Measurements from ENCODE around the gene ANKRD50. TPM values are rescaled to one million over a fixed set of nuclear protein-coding genes. Genes with fewer than 3 reads are reported as not detected.

ANKRD50 gene
- total and polyA plus RNA-seq, 2 of the 13 experiments (the other 11 are each of a cell fraction or from before 2014, with no cell fraction given), result 2.4 to 4.4 TPM

DNA sequence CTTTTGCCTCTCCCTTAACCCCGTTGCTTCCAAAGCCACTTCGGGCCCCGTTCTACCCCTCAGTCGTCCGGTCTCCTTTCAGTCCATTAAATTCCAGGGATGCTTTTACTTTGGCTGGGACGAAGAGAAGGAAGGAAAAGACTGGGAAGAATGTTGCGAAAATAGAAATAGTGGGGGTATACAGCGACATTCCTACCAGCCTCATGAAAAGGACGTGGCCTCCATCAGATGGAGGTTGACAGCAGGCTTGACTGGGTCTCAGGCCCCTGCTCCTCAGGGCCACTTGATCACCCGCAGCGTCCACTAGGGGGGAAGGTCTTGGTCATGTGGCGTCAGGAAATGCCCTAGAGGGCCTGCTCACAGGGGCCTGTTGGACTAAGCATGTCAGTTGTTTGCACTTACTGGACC is 657 bp upstream of the ANKRD50 start (continued):
- TF ChIP-seq, protein P1, sequence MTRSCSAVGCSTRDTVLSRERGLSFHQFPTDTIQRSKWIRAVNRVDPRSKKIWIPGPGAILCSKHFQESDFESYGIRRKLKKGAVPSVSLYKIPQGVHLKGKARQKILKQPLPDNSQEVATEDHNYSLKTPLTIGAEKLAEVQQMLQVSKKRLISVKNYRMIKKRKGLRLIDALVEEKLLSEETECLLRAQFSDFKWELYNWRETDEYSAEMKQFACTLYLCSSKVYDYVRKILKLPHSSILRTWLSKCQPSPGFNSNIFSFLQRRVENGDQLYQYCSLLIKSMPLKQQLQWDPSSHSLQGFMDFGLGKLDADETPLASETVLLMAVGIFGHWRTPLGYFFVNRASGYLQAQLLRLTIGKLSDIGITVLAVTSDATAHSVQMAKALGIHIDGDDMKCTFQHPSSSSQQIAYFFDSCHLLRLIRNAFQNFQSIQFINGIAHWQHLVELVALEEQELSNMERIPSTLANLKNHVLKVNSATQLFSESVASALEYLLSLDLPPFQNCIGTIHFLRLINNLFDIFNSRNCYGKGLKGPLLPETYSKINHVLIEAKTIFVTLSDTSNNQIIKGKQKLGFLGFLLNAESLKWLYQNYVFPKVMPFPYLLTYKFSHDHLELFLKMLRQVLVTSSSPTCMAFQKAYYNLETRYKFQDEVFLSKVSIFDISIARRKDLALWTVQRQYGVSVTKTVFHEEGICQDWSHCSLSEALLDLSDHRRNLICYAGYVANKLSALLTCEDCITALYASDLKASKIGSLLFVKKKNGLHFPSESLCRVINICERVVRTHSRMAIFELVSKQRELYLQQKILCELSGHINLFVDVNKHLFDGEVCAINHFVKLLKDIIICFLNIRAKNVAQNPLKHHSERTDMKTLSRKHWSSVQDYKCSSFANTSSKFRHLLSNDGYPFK (CRISPR knock-in tag; IDR thresholded peaks at IDR 0.05; ENCODE audit: borderline replicate concordance), result 0 out of 2 replicates have a peak, but pooled peaks have one; percentile 32
- TF ChIP-seq, protein P2, sequence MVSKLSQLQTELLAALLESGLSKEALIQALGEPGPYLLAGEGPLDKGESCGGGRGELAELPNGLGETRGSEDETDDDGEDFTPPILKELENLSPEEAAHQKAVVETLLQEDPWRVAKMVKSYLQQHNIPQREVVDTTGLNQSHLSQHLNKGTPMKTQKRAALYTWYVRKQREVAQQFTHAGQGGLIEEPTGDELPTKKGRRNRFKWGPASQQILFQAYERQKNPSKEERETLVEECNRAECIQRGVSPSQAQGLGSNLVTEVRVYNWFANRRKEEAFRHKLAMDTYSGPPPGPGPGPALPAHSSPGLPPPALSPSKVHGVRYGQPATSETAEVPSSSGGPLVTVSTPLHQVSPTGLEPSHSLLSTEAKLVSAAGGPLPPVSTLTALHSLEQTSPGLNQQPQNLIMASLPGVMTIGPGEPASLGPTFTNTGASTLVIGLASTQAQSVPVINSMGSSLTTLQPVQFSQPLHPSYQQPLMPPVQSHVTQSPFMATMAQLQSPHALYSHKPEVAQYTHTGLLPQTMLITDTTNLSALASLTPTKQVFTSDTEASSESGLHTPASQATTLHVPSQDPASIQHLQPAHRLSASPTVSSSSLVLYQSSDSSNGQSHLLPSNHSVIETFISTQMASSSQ (IDR thresholded peaks at IDR 0.05; ENCODE audit: low read depth), result no peak
- TF ChIP-seq, protein P2 (CRISPR knock-in tag; IDR thresholded peaks at IDR 0.05; ENCODE audit: borderline replicate concordance), result peak; percentile 5; the same call in 1 of the 2 replicates
- no peak for TF ChIP-seq ZNF30 (CRISPR knock-in tag; IDR thresholded peaks at IDR 0.05)
- no peak for TF ChIP-seq XBP1 (CRISPR knock-in tag; IDR thresholded peaks at IDR 0.05)
- 0 out of 2 replicates have a peak, but pooled peaks have one; percentile 20 for TF ChIP-seq HOXD1 (CRISPR knock-in tag; IDR thresholded peaks at IDR 0.05)
- no peak for TF ChIP-seq ZNF17 (CRISPR knock-in tag; IDR thresholded peaks at IDR 0.05)
- 0 out of 2 replicates have a peak, but pooled peaks have one; percentile 46 for TF ChIP-seq ZNF749 (CRISPR knock-in tag; IDR thresholded peaks at IDR 0.05; ENCODE audit: borderline replicate concordance)
- TF ChIP-seq ZSCAN21 (CRISPR knock-in tag; IDR thresholded peaks at IDR 0.05; ENCODE audit: borderline replicate concordance), result 0 out of 2 replicates have a peak, but pooled peaks have one; percentile 63
- TF ChIP-seq, protein P3, sequence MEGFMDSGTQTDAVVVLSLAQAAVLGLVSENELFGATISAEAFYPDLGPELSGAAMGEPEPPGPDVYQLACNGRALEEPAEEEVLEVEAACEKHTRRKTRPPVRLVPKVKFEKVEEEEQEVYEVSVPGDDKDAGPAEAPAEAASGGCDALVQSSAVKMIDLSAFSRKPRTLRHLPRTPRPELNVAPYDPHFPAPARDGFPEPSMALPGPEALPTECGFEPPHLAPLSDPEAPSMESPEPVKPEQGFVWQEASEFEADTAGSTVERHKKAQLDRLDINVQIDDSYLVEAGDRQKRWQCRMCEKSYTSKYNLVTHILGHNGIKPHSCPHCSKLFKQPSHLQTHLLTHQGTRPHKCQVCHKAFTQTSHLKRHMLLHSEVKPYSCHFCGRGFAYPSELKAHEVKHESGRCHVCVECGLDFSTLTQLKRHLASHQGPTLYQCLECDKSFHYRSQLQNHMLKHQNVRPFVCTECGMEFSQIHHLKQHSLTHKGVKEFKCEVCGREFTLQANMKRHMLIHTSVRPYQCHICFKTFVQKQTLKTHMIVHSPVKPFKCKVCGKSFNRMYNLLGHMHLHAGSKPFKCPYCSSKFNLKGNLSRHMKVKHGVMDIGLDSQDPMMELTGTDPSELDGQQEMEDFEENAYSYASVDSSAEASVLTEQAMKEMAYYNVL (CRISPR knock-in tag; IDR thresholded peaks at IDR 0.05; ENCODE audit: borderline replicate concordance), result peak; percentile 9; the same call in 1 of the 2 replicates
- TF ChIP-seq TEAD3 (CRISPR knock-in tag; optimal IDR thresholded peaks at IDR 0.05; ENCODE audit: borderline replicate concordance), result peak; percentile 51
- peak; percentile 42; the same call in 1 of the 2 replicates for TF ChIP-seq ZNF350 (CRISPR knock-in tag; IDR thresholded peaks at IDR 0.05; ENCODE audit: borderline replicate concordance, low read depth)
- TF ChIP-seq ZNF607 (CRISPR knock-in tag; IDR thresholded peaks at IDR 0.05; ENCODE audit: borderline replicate concordance), result no peak
- TF ChIP-seq DR1 (CRISPR knock-in tag; IDR thresholded peaks at IDR 0.05), result no peak
- TF ChIP-seq ZNF782 (CRISPR knock-in tag; IDR thresholded peaks at IDR 0.05; ENCODE audit: borderline replicate concordance), result peak; percentile 43; the same call in 1 of the 2 replicates
- TF ChIP-seq FOXK1 (CRISPR knock-in tag; IDR thresholded peaks at IDR 0.05; ENCODE audit: borderline replicate concordance, low read depth), result no peak
- no peak for TF ChIP-seq JUND (CRISPR knock-in tag; IDR thresholded peaks at IDR 0.05)
- TF ChIP-seq, protein P4, sequence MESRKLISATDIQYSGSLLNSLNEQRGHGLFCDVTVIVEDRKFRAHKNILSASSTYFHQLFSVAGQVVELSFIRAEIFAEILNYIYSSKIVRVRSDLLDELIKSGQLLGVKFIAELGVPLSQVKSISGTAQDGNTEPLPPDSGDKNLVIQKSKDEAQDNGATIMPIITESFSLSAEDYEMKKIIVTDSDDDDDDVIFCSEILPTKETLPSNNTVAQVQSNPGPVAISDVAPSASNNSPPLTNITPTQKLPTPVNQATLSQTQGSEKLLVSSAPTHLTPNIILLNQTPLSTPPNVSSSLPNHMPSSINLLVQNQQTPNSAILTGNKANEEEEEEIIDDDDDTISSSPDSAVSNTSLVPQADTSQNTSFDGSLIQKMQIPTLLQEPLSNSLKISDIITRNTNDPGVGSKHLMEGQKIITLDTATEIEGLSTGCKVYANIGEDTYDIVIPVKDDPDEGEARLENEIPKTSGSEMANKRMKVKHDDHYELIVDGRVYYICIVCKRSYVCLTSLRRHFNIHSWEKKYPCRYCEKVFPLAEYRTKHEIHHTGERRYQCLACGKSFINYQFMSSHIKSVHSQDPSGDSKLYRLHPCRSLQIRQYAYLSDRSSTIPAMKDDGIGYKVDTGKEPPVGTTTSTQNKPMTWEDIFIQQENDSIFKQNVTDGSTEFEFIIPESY (CRISPR knock-in tag; IDR thresholded peaks at IDR 0.05), result no peak
- TF ChIP-seq ZNF446 (CRISPR knock-in tag; IDR thresholded peaks at IDR 0.05), result no peak
